Retinal pigment epithelial cell (primary cell): ENCODE measurements around the gene SDK1.
"Not testable (repeated sequence)": the region's sequence is repeated elsewhere in the genome, so short reads cannot be mapped to it uniquely, and the experiment has no call there.

Experiments used
- DNase-seq: peaks from one replicate; pipeline ENCODE4 v3.0.0-alpha.2; 2010; ENCODE audit warnings: low read depth
- H3K4me3 ChIP-seq: 2 replicates; pipeline ENCODE4 v1.5.1; 2011; ENCODE audit warnings: mild to moderate bottlenecking, low read length, control low read depth, moderate library complexity
- CTCF ChIP-seq: conservative IDR thresholded peaks from 2 replicates; pipeline ENCODE4 v1.5.1; 2011; ENCODE audit warnings: low read depth, low read length, control low read depth, inconsistent platforms

The SDK1 gene

GRCh38 chr7:4260867-4261600 lies 960.0 kb downstream of the SDK1 start:
- no peak for DNase-seq

GRCh38 chr7:4261601-4261960 lies 960.5 kb downstream of the SDK1 start:
- DNase-seq: no peak
- H3K4me3 ChIP-seq: no peak overlapping the region
- no peak for TF ChIP-seq CTCF

More at GRCh38 chr7:4260867-4261600, 960.0 kb downstream of the SDK1 start:
- TF ChIP-seq CTCF: no peak
- H3K4me3 ChIP-seq: no peak overlapping the region

- not testable (repeated sequence) for DNase-seq, H3K4me3 ChIP-seq
Measured at GRCh38 chr7:4264206-4264605, 963.2 kb downstream of the SDK1 start.

- no peak overlapping the region for H3K4me3 ChIP-seq
- DNase-seq: no peak
- TF ChIP-seq CTCF: no peak
Measured at GRCh38 chr7:4265066-4265465, 964.0 kb downstream of the SDK1 start.

- no peak overlapping the region for H3K4me3 ChIP-seq
- DNase-seq: no peak
- no peak for TF ChIP-seq CTCF
Measured at GRCh38 chr7:4265676-4266075, 964.6 kb downstream of the SDK1 start.

GRCh38 chr7:4266270-4267040 lies 965.4 kb downstream of the SDK1 start:
- H3K4me3 ChIP-seq: no peak overlapping the region
- TF ChIP-seq CTCF: no peak
- DNase-seq: no peak

GRCh38 chr7:4267341-4268039 lies 966.4 kb downstream of the SDK1 start:
- H3K4me3 ChIP-seq: no peak overlapping the region
- no peak for DNase-seq

More at GRCh38 chr7:4267341-4268039, 966.4 kb downstream of the SDK1 start:
- no peak for TF ChIP-seq CTCF
